CD4-positive, alpha-beta T cell (primary cell): Measurements from ENCODE around the gene PITPNC1. TPM values are rescaled to one million over a fixed set of nuclear protein-coding genes. Genes with fewer than 3 reads are reported as not detected.

Source experiments
- ATAC-seq: fragments of 200-7000 bp; cut with Tn5 transposase; one replicate; pipeline ENCODE4 v1.10.0; 2022; ENCODE audit warnings: mild to moderate bottlenecking; ENCODE audit not compliant: poor library complexity
- CTCF ChIA-PET: fragments of 350-600 bp; sonication (Branson Sonifier 250); formaldehyde crosslinking; loops from one replicate; lab custom pipeline; 2021; ENCODE audit warnings: antibody characterized with exemption, inconsistent platforms; lab: Charles Lee
- POLR2A ChIA-PET: fragments of 350-600 bp; sonication (Branson Sonifier 250); formaldehyde crosslinking; loops from one replicate; lab custom pipeline; 2021; ENCODE audit warnings: antibody characterized with exemption, inconsistent platforms; lab: Charles Lee
- DNase-seq, 14 experiments: peaks; one replicate each; pipeline ENCODE4 v3.0.0-alpha.2; 2013 to 2020; ENCODE audit warnings: mixed read lengths in 2 of 14
- H3K27ac ChIP-seq, 2 donors: one replicate each; pipeline versions ENCODE4 v1.5.1 to v1.7.0; 2013; ENCODE audit warnings: low read length in 2 of 2, low read depth in 1 of 2, mild to moderate bottlenecking in 1 of 2
- H3K27me3 ChIP-seq, 2 experiments: 1 replicate in 1 of 2; 2 replicates in 1 of 2; pipeline versions ENCODE4 v1.6.1 to v1.7.0; 2013; ENCODE audit warnings: low read length in 2 of 2, control low read depth in 1 of 2, mild to moderate bottlenecking in 1 of 2, moderate library complexity in 1 of 2; ENCODE audit not compliant: insufficient read depth in 2 of 2, control insufficient read depth in 1 of 2
- H3K36me3 ChIP-seq: one replicate; pipeline ENCODE4 v1.6.1; 2013; ENCODE audit warnings: low read length, control low read depth; ENCODE audit not compliant: insufficient read depth
- H3K4me1 ChIP-seq: one replicate; pipeline ENCODE4 v1.6.1; 2013; ENCODE audit warnings: low read length, control low read depth; ENCODE audit not compliant: insufficient read depth
- H3K4me3 ChIP-seq: one replicate; pipeline ENCODE4 v1.5.1; 2013; ENCODE audit warnings: mild to moderate bottlenecking, low read length, moderate library complexity
- H3K9me3 ChIP-seq, 2 experiments: 1 replicate in 1 of 2; 2 replicates in 1 of 2; pipeline versions ENCODE4 v1.6.1 to v1.7.0; 2013; ENCODE audit warnings: low read length in 2 of 2, mild to moderate bottlenecking in 2 of 2, control low read depth in 1 of 2, moderate library complexity in 1 of 2; ENCODE audit not compliant: control insufficient read depth in 1 of 2, insufficient read depth in 1 of 2
- H3K27ac Mint-ChIP-seq: one replicate; pipeline ENCODE4 v1.8.0; 2020; ENCODE audit warnings: mixed read lengths
- H3K27me3 Mint-ChIP-seq: one replicate; pipeline ENCODE4 v1.8.0; 2021; ENCODE audit warnings: mixed read lengths
- H3K36me3 Mint-ChIP-seq: one replicate; pipeline ENCODE4 v1.8.0; 2021; ENCODE audit warnings: low read depth, mixed read lengths
- H3K4me1 Mint-ChIP-seq: one replicate; pipeline ENCODE4 v1.8.0; 2021; ENCODE audit warnings: low read depth, mixed read lengths
- H3K4me3 Mint-ChIP-seq: one replicate; pipeline ENCODE4 v1.8.0; 2020; ENCODE audit warnings: mild to moderate bottlenecking, mixed read lengths
- H3K9me3 Mint-ChIP-seq: one replicate; pipeline ENCODE4 v1.8.0; 2020; ENCODE audit warnings: mixed read lengths
- intact Hi-C, 2 experiments: fragments of 100-400 bp; cut with DNase I in 1 of 2; cut with micrococcal nuclease in 1 of 2; formaldehyde crosslinking; loops; one replicate each; pipeline versions ENCODE4 v1.15.1 to v1.9.0; 2023 to 2025; cut with DNase I, micrococcal nuclease
- total RNA-seq, 174 experiments: library from RNA in 2 of 174; stranded (reverse) in 2 of 174; gene quantifications; one replicate each; pipeline ENCODE4 v1.2.3 and lab custom pipeline; 2021 to 2026
- TF ChIP-seq, protein P1 (sequence below): fragments of 200-600 bp; IDR thresholded peaks from one replicate; pipeline ENCODE4 v1.8.0; 2022; ENCODE audit warnings: antibody characterized with exemption, mild to moderate bottlenecking

Gene PITPNC1
- total RNA-seq, 2 experiments from 2014 or later = 80.2 to 83.4 TPM

DNA sequence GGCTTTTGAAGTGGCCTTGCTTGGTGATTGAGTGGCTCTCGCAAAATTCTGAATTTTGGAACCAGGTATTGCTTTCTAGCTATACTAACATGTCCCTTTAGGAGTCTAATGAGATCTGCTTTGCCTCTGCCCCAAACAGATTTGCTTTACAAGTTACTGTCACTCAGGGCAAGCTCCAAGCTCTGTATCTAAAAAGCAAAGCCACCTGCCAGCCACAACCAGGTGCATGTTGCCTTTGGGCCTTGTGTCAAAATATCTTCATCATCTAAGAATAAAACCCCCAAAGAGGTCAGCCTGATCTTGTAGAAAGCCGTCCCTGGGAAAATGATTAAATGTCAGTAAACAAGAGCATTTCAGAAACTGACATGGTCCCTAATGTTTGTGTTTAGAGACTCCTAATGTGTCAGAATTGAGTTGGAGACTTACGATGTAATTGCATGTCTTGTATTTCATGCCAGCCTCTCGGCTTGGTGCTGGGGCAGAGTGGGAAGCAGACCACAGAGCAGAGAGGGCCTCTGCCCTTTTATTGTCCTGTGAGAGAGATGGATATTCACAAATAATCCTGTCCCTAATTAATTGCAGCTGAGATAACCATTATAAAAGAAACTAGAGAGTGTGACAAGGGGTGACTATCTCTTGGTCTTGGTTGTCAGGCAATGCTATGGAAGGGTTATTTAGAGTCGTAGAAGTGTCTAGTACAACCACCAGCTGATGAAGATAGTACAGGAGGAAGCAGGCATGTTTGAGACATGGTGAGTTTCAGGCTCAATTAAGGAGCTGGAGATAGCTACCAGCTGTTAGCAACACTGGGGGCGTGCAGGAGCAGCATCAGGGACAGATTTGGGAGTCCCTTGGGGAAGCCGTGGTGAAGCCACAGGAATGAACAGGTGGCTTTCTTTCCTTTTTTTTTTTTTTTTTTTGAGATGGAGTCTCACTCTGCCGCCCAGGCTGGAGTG lies 90.7 kb downstream of the PITPNC1 start:
- Mint-ChIP-seq H3K27me3 (no peaks in the 10 kb centered on the region), H3K4me3 (peak overlapping the region; percentile 79), H3K36me3 (no peaks in the 10 kb centered on the region), H3K4me1 (peaks cover 74% of the 10 kb centered on the region), H3K9me3 (no peaks in the 10 kb centered on the region), H3K27ac (peak overlapping the region; percentile 83)
- peak overlapping the region; percentile 36 to 47 for H3K27ac ChIP-seq
- no peaks in the 10 kb centered on the region for H3K9me3 ChIP-seq
- ChIA-PET CTCF (interaction anchor here (0.6 to 3.3 kb wide), 3 partner anchors 7 to 26 kb away, joined by 3 to 17 read pairs (median 5); no protein-coding TSS in a partner anchor), POLR2A (interaction anchor here (0.9 to 3.6 kb wide), 9 partner anchors 8 to 89 kb away, joined by 3 to 12 read pairs (median 6); no protein-coding TSS in a partner anchor)
- H3K36me3 ChIP-seq = no peaks in the 10 kb centered on the region
- DNase-seq = no peak
- TF ChIP-seq, protein P1, sequence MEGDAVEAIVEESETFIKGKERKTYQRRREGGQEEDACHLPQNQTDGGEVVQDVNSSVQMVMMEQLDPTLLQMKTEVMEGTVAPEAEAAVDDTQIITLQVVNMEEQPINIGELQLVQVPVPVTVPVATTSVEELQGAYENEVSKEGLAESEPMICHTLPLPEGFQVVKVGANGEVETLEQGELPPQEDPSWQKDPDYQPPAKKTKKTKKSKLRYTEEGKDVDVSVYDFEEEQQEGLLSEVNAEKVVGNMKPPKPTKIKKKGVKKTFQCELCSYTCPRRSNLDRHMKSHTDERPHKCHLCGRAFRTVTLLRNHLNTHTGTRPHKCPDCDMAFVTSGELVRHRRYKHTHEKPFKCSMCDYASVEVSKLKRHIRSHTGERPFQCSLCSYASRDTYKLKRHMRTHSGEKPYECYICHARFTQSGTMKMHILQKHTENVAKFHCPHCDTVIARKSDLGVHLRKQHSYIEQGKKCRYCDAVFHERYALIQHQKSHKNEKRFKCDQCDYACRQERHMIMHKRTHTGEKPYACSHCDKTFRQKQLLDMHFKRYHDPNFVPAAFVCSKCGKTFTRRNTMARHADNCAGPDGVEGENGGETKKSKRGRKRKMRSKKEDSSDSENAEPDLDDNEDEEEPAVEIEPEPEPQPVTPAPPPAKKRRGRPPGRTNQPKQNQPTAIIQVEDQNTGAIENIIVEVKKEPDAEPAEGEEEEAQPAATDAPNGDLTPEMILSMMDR = no peak
- intact Hi-C loops = no loop called here
- H3K4me1 ChIP-seq = peaks cover 70% of the 10 kb centered on the region
- H3K27me3 ChIP-seq = no peaks in the 10 kb centered on the region
- no peak for ATAC-seq
- H3K4me3 ChIP-seq = no peak overlapping the region

- peak overlapping the region; percentile 61 to 67 for H3K27ac ChIP-seq
- Mint-ChIP-seq H3K27ac (peak overlapping the region; percentile 83), H3K4me1 (peaks cover 71% of the 10 kb centered on the region), H3K4me3 (peak overlapping the region; percentile 66), H3K27me3 (no peaks in the 10 kb centered on the region), H3K9me3 (no peaks in the 10 kb centered on the region), H3K36me3 (no peaks in the 10 kb centered on the region)
- intact Hi-C loops = no loop called here
- ATAC-seq = peak; percentile 53
- ChIA-PET CTCF (interaction anchor here (0.9 to 1.9 kb wide), 5 partner anchors 19 to 95 kb away, joined by 3 to 10 read pairs (median 3); no protein-coding TSS in a partner anchor), POLR2A (interaction anchor here (0.5 to 2.0 kb wide), 14 partner anchors 8 to 293 kb away, joined by 3 to 29 read pairs (median 6); partner anchors contain the start of gene PITPNC1)
- TF ChIP-seq, protein P1 = no peak
- H3K9me3 ChIP-seq = no peaks in the 10 kb centered on the region
- H3K4me3 ChIP-seq = peak overlapping the region; percentile 16
- no peaks in the 10 kb centered on the region for H3K36me3 ChIP-seq
- peaks cover 68% of the 10 kb centered on the region for H3K4me1 ChIP-seq
- no peaks in the 10 kb centered on the region for H3K27me3 ChIP-seq
- peak in 8 of 14 experiments; percentile 23 to 56 (median 44) for DNase-seq
Observed at GRCh38 chr17:67469208-67469980, 92.3 kb downstream of the PITPNC1 start.

- no peak for ATAC-seq
- ChIA-PET CTCF (interaction anchor here (1.2 to 1.9 kb wide), 3 partner anchors 29 to 95 kb away, joined by 3 to 10 read pairs (median 5); no protein-coding TSS in a partner anchor), POLR2A (interaction anchor here (0.5 to 2.0 kb wide), 14 partner anchors 8 to 294 kb away, joined by 3 to 29 read pairs (median 6); partner anchors contain the start of gene PITPNC1)
- Mint-ChIP-seq H3K36me3 (no peaks in the 10 kb centered on the region), H3K27ac (peak overlapping the region; percentile 83), H3K4me1 (peaks cover 73% of the 10 kb centered on the region), H3K4me3 (no peak overlapping the region), H3K27me3 (no peaks in the 10 kb centered on the region), H3K9me3 (no peaks in the 10 kb centered on the region)
- peaks cover 69% of the 10 kb centered on the region for H3K4me1 ChIP-seq
- TF ChIP-seq, protein P1 = no peak
- H3K9me3 ChIP-seq = no peaks in the 10 kb centered on the region
- peak overlapping the region in 1 of 2 donors; percentile 21 for H3K27ac ChIP-seq
- H3K27me3 ChIP-seq = no peaks in the 10 kb centered on the region
- H3K36me3 ChIP-seq = no peaks in the 10 kb centered on the region
- H3K4me3 ChIP-seq = no peak overlapping the region
- no peak for DNase-seq
- intact Hi-C loops = loop anchor here in 1 of 2 experiments (10.0 kb wide), 1 partner anchor 45 kb away; no protein-coding TSS in a partner anchor
Observed at GRCh38 chr17:67470163-67470562, 93.1 kb downstream of the PITPNC1 start.
